ENCODE measurements around the gene PRKCZ. TPM values are rescaled to one million over a fixed set of nuclear protein-coding genes. Genes with fewer than 3 reads are reported as not detected.
"Not testable (repeated sequence)": the region's sequence is repeated elsewhere in the genome, so short reads cannot be mapped to it uniquely, and the experiment has no call there.

Gene PRKCZ
- total RNA-seq, 1 donor from 2014 or later, result 120 TPM

- no peak for TF ChIP-seq CTCF (IDR thresholded peaks at IDR 0.05; ENCODE audit: partially characterized antibody, unreplicated experiment)
- no peak for DNase-seq
- peaks cover 14% of the 10 kb centered on the region for H3K27me3 Mint-ChIP-seq (ENCODE audit: unreplicated experiment)
- H3K27ac Mint-ChIP-seq (ENCODE audit: unreplicated experiment), result no peak overlapping the region
- no peaks in the 10 kb centered on the region for H3K36me3 Mint-ChIP-seq (ENCODE audit: unreplicated experiment)
- peaks cover 21% of the 10 kb centered on the region for H3K4me1 Mint-ChIP-seq (ENCODE audit: low read depth, unreplicated experiment)
- H3K9me3 Mint-ChIP-seq (ENCODE audit: unreplicated experiment), result peaks cover 10% of the 10 kb centered on the region
- H3K4me3 Mint-ChIP-seq (ENCODE audit: unreplicated experiment), result no peak overlapping the region
These were observed 63.5 kb downstream of the PRKCZ start for GRCh38 chr1:2113620-2114135.

- not testable (repeated sequence) for H3K27ac Mint-ChIP-seq (ENCODE audit: unreplicated experiment)
- peaks cover 10% of the 10 kb centered on the region for H3K27me3 Mint-ChIP-seq (ENCODE audit: unreplicated experiment)
These were observed 64.4 kb downstream of the PRKCZ start for GRCh38 chr1:2114635-2115007.

GRCh38 chr1:2115008-2115641 is 64.9 kb downstream of the PRKCZ start:
- Mint-ChIP-seq H3K4me3 (ENCODE audit: unreplicated experiment) (no peak overlapping the region), H3K27me3 (ENCODE audit: unreplicated experiment) (peaks cover 10% of the 10 kb centered on the region), H3K27ac (ENCODE audit: unreplicated experiment) (no peak overlapping the region), H3K36me3 (ENCODE audit: unreplicated experiment) (no peaks in the 10 kb centered on the region), H3K9me3 (ENCODE audit: unreplicated experiment) (peaks cover 9% of the 10 kb centered on the region), H3K4me1 (ENCODE audit: low read depth, unreplicated experiment) (peaks cover 16% of the 10 kb centered on the region)
- TF ChIP-seq CTCF (IDR thresholded peaks at IDR 0.05; ENCODE audit: partially characterized antibody, unreplicated experiment), result no peak
- DNase-seq, result peak; percentile 14

More at GRCh38 chr1:2114635-2115007, 64.4 kb downstream of the PRKCZ start:
- H3K36me3 Mint-ChIP-seq (ENCODE audit: unreplicated experiment); H3K9me3 Mint-ChIP-seq (ENCODE audit: unreplicated experiment); DNase-seq; H3K4me3 Mint-ChIP-seq (ENCODE audit: unreplicated experiment): not testable (repeated sequence)
- peaks cover 16% of the 10 kb centered on the region for H3K4me1 Mint-ChIP-seq (ENCODE audit: low read depth, unreplicated experiment)

GRCh38 chr1:2115702-2116341 is 65.6 kb downstream of the PRKCZ start:
- peak; percentile 46 for DNase-seq
- Mint-ChIP-seq H3K27ac (ENCODE audit: unreplicated experiment) (peak overlapping the region; percentile 6), H3K36me3 (ENCODE audit: unreplicated experiment) (no peaks in the 10 kb centered on the region), H3K9me3 (ENCODE audit: unreplicated experiment) (peaks cover 9% of the 10 kb centered on the region), H3K4me3 (ENCODE audit: unreplicated experiment) (peak overlapping the region; percentile 79), H3K4me1 (ENCODE audit: low read depth, unreplicated experiment) (peaks cover 16% of the 10 kb centered on the region), H3K27me3 (ENCODE audit: unreplicated experiment) (peaks cover 10% of the 10 kb centered on the region)
- TF ChIP-seq CTCF (IDR thresholded peaks at IDR 0.05; ENCODE audit: partially characterized antibody, unreplicated experiment), result no peak

- H3K9me3 Mint-ChIP-seq (ENCODE audit: unreplicated experiment), result peaks cover 11% of the 10 kb centered on the region
- H3K4me1 Mint-ChIP-seq (ENCODE audit: low read depth, unreplicated experiment), result peaks cover 13% of the 10 kb centered on the region
- TF ChIP-seq CTCF (IDR thresholded peaks at IDR 0.05; ENCODE audit: partially characterized antibody, unreplicated experiment), result no peak
- H3K36me3 Mint-ChIP-seq (ENCODE audit: unreplicated experiment), result no peaks in the 10 kb centered on the region
- H3K27ac Mint-ChIP-seq (ENCODE audit: unreplicated experiment), result no peak overlapping the region
- H3K27me3 Mint-ChIP-seq (ENCODE audit: unreplicated experiment), result peaks cover 12% of the 10 kb centered on the region
- DNase-seq, result no peak
- H3K4me3 Mint-ChIP-seq (ENCODE audit: unreplicated experiment), result no peak overlapping the region
These were observed 69.7 kb downstream of the PRKCZ start for GRCh38 chr1:2119886-2120285.

Measured in glutamatergic neuron (in vitro differentiated cells).